ENCODE data around the gene BMI1.

Gene BMI1

DNA sequence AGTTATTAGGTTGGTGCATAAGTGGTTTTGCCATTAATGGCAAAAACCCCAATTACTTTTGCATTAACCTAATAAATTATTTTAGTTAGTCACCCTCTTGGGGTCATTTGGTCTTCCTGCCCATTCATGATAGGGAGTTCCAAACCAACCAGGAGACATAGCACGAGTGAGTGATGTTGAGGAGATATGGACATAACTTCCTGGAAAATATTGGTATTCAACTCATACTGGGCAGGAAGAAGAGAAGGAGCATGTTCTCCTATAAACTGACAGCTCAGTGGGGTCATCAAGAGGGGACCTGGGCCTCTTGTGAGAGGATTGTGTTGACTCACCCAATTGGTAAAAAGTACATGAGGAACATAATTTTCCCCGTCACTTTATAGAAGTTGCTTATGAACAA, 48.1 kb downstream of the BMI1 start:
- no peak for FAIRE-seq

DNA sequence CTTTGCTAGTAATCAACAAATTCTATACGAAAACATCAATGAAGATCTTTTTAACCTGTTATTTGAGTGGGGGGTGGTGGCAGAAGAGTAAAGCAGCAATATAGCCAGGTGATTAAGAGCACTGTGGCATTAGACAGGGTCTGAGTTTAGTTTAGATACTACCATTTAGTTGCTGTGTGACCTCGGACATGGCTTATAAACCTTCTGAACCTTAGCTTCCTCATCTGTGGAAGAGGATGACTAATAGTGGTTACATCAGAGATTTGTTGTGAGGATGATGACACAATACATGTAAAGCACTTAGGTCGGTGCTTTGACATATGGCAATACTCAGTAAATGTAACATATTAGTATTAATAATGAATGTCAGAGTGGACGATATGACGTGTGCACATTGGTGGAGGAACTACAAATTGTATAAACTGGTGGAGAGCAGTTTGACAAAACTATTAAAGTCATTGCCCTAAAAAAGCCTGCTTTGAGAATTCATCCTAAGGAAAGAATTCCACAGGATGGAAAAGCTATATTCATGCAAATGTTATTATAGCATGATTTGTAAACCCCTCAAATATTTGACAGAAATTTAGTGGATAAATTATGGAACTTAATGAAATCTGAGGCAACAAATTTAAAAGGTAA, 48.7 kb downstream of the BMI1 start:
- FAIRE-seq = no peak

DNA sequence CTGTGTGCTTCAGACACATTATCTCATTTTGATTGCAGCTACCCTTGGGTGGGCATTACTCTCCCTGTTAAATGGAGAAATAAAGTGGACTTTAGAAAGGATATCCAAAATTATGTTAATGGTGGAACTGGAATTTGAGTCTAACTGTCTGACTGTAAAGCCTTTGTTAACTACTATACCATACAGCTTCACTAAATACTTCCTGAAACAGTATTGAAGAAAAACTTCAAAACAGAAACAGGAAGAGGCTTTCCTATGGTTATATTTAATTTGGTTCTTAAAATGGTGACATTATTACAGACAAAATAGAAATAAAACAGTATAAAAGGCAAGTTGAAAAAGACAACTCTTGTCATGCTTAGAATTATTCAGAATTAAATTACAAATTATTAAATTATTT, 49.4 kb downstream of the BMI1 start:
- FAIRE-seq = no peak

DNA sequence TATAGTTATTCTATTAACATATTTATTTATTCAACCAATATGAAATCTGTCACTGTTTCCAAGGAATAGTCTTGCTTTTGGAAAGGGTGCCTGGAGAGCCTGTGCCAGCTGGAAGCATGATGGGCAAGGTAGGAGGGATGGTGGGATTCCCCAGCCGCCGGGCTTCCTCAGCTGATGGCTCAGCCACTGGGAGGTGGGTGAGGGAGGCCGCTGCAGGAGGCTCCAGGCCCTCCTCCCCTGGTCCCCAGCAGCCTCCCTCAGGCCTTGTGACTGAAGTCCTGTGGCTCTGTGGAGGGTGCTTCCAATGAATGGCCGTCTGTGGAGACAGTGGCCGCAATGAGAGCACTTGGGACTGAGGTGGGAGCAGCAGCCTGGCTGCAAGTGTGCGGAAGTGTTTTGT, 51.4 kb downstream of the BMI1 start:
- no peak for FAIRE-seq

DNA sequence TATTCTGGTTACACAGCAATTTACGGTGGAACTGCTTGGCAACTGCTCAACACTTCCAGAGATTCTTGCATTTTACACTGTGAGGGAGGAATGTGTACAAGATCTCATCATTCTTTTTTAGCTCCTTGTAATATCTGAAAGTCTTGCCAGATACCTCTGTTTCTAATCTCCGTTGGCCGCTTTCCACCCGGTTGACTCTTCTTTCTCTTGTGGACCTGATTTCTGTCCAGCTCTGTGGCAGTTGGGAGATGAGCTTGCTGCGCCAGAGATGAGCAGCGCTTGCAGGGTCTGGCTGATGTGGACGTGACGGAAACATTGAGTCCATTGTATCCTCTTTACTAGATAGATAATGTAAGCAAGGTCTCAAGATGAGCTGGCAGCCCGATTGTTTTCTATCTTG, 52.0 kb downstream of the BMI1 start:
- no peak for FAIRE-seq

DNA sequence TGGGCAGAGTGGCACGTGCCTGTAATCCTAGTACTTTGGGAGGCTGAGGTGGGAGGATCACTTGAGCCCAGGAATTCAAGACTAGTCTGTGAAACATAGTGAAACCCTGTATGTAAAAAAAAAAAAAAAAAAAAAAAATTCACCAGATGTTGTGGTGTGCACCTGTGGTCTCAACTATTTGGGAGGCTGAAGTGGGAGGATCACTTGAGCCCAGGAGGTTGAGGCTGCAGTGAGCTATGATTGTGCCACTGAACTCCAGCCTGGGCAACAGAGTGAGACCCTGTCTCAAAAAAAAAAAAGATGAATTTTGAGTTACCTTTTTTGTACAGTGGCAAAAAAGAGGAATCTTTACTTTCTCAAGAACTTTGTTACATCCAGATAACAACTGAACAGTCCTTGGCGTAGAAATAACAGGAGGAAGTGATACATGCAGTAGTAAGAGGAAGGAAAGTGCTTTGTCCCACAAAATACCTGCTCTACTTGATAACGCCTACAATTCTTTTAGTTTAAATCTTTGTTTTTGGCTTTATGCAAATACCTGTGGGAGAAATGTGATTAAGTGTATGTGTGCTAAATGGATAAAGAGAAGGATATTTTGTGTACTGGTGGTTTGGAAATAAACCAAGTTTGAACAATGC, 53.7 kb downstream of the BMI1 start:
- no peak for FAIRE-seq

DNA sequence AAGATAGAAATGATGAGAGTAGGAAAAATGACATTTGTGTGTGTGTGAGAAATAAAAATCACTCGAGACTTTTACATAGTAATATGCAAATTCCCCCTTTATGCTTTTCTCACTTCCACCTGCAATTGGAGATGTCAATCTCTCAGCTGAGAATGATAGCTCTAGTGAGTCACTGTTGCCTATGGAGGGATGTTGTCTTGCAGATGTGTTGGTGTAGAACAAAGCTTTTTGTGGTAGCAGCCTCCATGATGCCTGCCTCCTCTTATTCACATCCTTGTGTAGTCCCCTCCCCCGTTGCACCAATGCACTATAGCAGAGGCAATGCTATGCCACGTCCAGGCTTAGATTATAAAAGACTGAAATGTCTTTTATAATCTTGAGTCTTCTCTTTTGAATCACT, 58.2 kb downstream of the BMI1 start:
- FAIRE-seq = no peak

Data from colon (tissue), 2 donors.